HepG2 (cell line): ENCODE measurements around the gene KIF5B. TPM values are rescaled to one million over a fixed set of nuclear protein-coding genes. Genes with fewer than 3 reads are reported as not detected.

Source experiments
- AGO1 ChIP-seq: fragments of 200-400 bp; formaldehyde crosslinking; IDR thresholded peaks from 2 replicates; pipeline ENCODE4 v1.6.1; 2017; ENCODE audit warnings: mild to moderate bottlenecking, low read depth, low read length, moderate library complexity; ENCODE audit not compliant: poor library complexity, severe bottlenecking
- ELF3 ChIP-seq: IDR thresholded peaks from 2 replicates; pipeline ENCODE4 v1.6.1; 2016; ENCODE audit warnings: missing genetic modification reagents, missing compliant biosample characterization
- FOSL2 ChIP-seq: sonication (generic); formaldehyde crosslinking; IDR thresholded peaks from 2 replicates; pipeline ENCODE4 v1.4.0; 2020; ENCODE audit warnings: missing genetic modification reagents
- HMG20B ChIP-seq: conservative IDR thresholded peaks from 2 replicates; pipeline ENCODE4 v1.6.1; 2016; ENCODE audit warnings: missing genetic modification reagents, missing compliant biosample characterization
- HNF1A ChIP-seq, 2 experiments: sonication (generic) in 1 of 2; formaldehyde crosslinking in 1 of 2; IDR thresholded peaks; 2 replicates each; pipeline versions ENCODE4 v1.4.0 to v1.6.1; 2016 to 2020; ENCODE audit warnings: borderline replicate concordance in 1 of 2, low read depth in 1 of 2, mild to moderate bottlenecking in 1 of 2, missing genetic modification reagents in 1 of 2
- MED1 ChIP-seq: sonication (generic); formaldehyde crosslinking; IDR thresholded peaks from 2 replicates; pipeline ENCODE4 v1.4.0; 2020; ENCODE audit warnings: missing genetic modification reagents
- MTF2 ChIP-seq: sonication (generic); formaldehyde crosslinking; IDR thresholded peaks from 2 replicates; pipeline ENCODE4 v1.5.0; 2020; ENCODE audit warnings: missing genetic modification reagents, borderline replicate concordance
- NFE2L2 ChIP-seq: fragments of 150-350 bp; IDR thresholded peaks from 2 replicates; pipeline ENCODE4 v1.6.1; 2014; ENCODE audit warnings: low read length
- PCBP2 ChIP-seq: fragments of 200-400 bp; formaldehyde crosslinking; optimal IDR thresholded peaks from 2 replicates; pipeline ENCODE3; 2018; ENCODE audit warnings: low read length, low read depth; ENCODE audit not compliant: poor library complexity, severe bottlenecking
- PRPF4 ChIP-seq: fragments of 200-400 bp; formaldehyde crosslinking; IDR thresholded peaks from 2 replicates; pipeline ENCODE4 v1.6.1; 2016; ENCODE audit warnings: low read length, low read depth; ENCODE audit not compliant: poor library complexity, severe bottlenecking
- STAT5B ChIP-seq: sonication (generic); formaldehyde crosslinking; IDR thresholded peaks from 2 replicates; pipeline ENCODE4 v1.4.0; 2020; ENCODE audit warnings: missing genetic modification reagents
- TCF7 ChIP-seq: sonication (generic); IDR thresholded peaks from 2 replicates; pipeline ENCODE4 v1.6.1; 2016; ENCODE audit warnings: antibody characterized with exemption, low read depth
- THAP11 ChIP-seq: IDR thresholded peaks from 2 replicates; pipeline ENCODE4 v1.6.1; 2016; ENCODE audit warnings: missing biosample characterization, missing genetic modification reagents
- TRIM22 ChIP-seq: fragments of 450-650 bp; IDR thresholded peaks from 2 replicates; pipeline ENCODE4 v1.6.1; 2017
- YEATS2 ChIP-seq: sonication (generic); formaldehyde crosslinking; IDR thresholded peaks from 2 replicates; pipeline ENCODE4 v1.4.0; 2020; ENCODE audit warnings: missing genetic modification reagents, borderline replicate concordance
- ZNF276 ChIP-seq: sonication (generic); formaldehyde crosslinking; IDR thresholded peaks from 2 replicates; pipeline ENCODE4 v1.4.0; 2020; ENCODE audit warnings: mild to moderate bottlenecking, low read depth, missing genetic modification reagents
- ZNF549 ChIP-seq: sonication (generic); formaldehyde crosslinking; IDR thresholded peaks from 2 replicates; pipeline ENCODE4 v1.5.0; 2020; ENCODE audit warnings: missing genetic modification reagents
- ZNF550 ChIP-seq: sonication (generic); formaldehyde crosslinking; IDR thresholded peaks from 2 replicates; pipeline ENCODE4 v1.4.0; 2020; ENCODE audit warnings: mild to moderate bottlenecking, missing genetic modification reagents, borderline replicate concordance
- ZNF878 ChIP-seq: sonication (generic); formaldehyde crosslinking; IDR thresholded peaks from 2 replicates; pipeline ENCODE4 v1.8.1; 2023; ENCODE audit warnings: mild to moderate bottlenecking, missing genetic modification reagents, moderate library complexity
- ZSCAN5A ChIP-seq: sonication (generic); formaldehyde crosslinking; IDR thresholded peaks from 2 replicates; pipeline ENCODE4 v1.8.0; 2022; ENCODE audit warnings: mild to moderate bottlenecking, missing genetic modification reagents, borderline replicate concordance
- polyA plus RNA-seq, 8 experiments: library from polyadenylated mRNA; depleted of rRNA in 3 of 8; stranded (reverse) in 7 of 8; unstranded in 1 of 8; fragments of >200 nt; fragmentation: Illumina TruSeq in 4 of 8; extraction: Trizol in 4 of 8; gene quantifications; 2 replicates each; pipeline versions ENCODE4 v1.2.1 to v1.2.3, GENCODE V29; 2011 to 2016; ENCODE audit warnings: low read depth in 4 of 8, missing spikeins in 1 of 8, mixed read lengths in 1 of 8; ENCODE audit not compliant: insufficient read depth in 1 of 8
- total RNA-seq, 5 experiments: library from RNA; depleted of rRNA; stranded (reverse); fragments of >200 nt; fragmentation: Illumina TruSeq; extraction: Trizol; gene quantifications; 2 replicates each; pipeline ENCODE4 v1.2.3, GENCODE V29; 2016; ENCODE audit warnings: low read depth in 1 of 5

KIF5B gene
- total and polyA plus RNA-seq, 2 of the 13 experiments (the other 11 are each of a cell fraction or from before 2014, with no cell fraction given), result 34.3 to 133 TPM

GRCh38 chr10:32105782-32106382 is 49.7 kb upstream of the KIF5B start (continued):
- TF ChIP-seq STAT5B (CRISPR knock-in tag), result no peak
- no peak for TF ChIP-seq ZNF550
- TF ChIP-seq THAP11 (CRISPR knock-in tag), result peak; percentile 53
- TF ChIP-seq TCF7, result peak; percentile 90
- TF ChIP-seq YEATS2 (CRISPR knock-in tag), result no peak
- TF ChIP-seq NFE2L2, result no peak
- no peak for TF ChIP-seq TRIM22
- peak; percentile 69; the same call in 1 of the 2 replicates for TF ChIP-seq ZSCAN5A (CRISPR knock-in tag)
- peak; percentile 86 for TF ChIP-seq HMG20B (CRISPR knock-in tag)
- no peak for TF ChIP-seq PRPF4
- no peak for TF ChIP-seq PCBP2
- TF ChIP-seq MTF2 (CRISPR knock-in tag), result no peak
- TF ChIP-seq ZNF549 (CRISPR knock-in tag), result no peak
- no peak for TF ChIP-seq AGO1
- peak; percentile 78 for TF ChIP-seq HNF1A (IDR thresholded peaks at IDR 0.05; ENCODE audit: low read depth)
- TF ChIP-seq HNF1A (CRISPR knock-in tag; IDR thresholded peaks at IDR 0.05; ENCODE audit: borderline replicate concordance), result peak; percentile 79; the same call in 1 of the 2 replicates
- peak; percentile 93 for TF ChIP-seq ELF3 (CRISPR knock-in tag)
- peak; percentile 86; the same call in 1 of the 2 replicates for TF ChIP-seq MED1
- TF ChIP-seq ZNF276 (CRISPR knock-in tag), result no peak
- TF ChIP-seq FOSL2, result peak; percentile 37
- peak; percentile 82; the same call in 1 of the 2 replicates for TF ChIP-seq ZNF878 (CRISPR knock-in tag)
